Mesenchymal stem cell (in vitro differentiated cells and primary cell): ENCODE measurements around the gene CROCC.
A peak's percentile ranks its signal among the peaks of the same experiment; 100 is the strongest.
"Not testable (repeated sequence)": the region's sequence is repeated elsewhere in the genome, so short reads cannot be mapped to it uniquely, and the experiment has no call there.

ENCODE experiments used
- DNase-seq: peaks from one replicate; pipeline ENCODE4 v3.0.0-alpha.2; 2013
- H2AFZ ChIP-seq: one replicate; pipeline ENCODE4 v1.6.1; 2013; ENCODE audit warnings: low read depth, mild to moderate bottlenecking, control low read depth, inconsistent platforms, low read length, moderate library complexity
- H2AK5ac ChIP-seq: 2 replicates; pipeline ENCODE4 v1.6.1; 2013; ENCODE audit warnings: low read length, moderate library complexity, mild to moderate bottlenecking, inconsistent platforms; ENCODE audit not compliant: severe bottlenecking
- H2BK120ac ChIP-seq: one replicate; pipeline ENCODE4 v1.6.1; 2013; ENCODE audit warnings: low read depth, mild to moderate bottlenecking, inconsistent platforms, low read length, moderate library complexity
- H2BK12ac ChIP-seq, 2 experiments: one replicate each; pipeline ENCODE4 v1.6.1; 2013; ENCODE audit warnings: inconsistent platforms in 2 of 2, low read length in 2 of 2, mild to moderate bottlenecking in 2 of 2, moderate library complexity in 2 of 2, control low read depth in 1 of 2
- H2BK15ac ChIP-seq: one replicate; pipeline ENCODE4 v1.6.1; 2013; ENCODE audit warnings: mild to moderate bottlenecking, low read depth, inconsistent platforms; ENCODE audit not compliant: poor library complexity, severe bottlenecking
- H2BK5ac ChIP-seq: 2 replicates; pipeline ENCODE4 v1.6.1; 2013; ENCODE audit warnings: low read depth, mild to moderate bottlenecking, low read length, control low read depth, inconsistent platforms; ENCODE audit not compliant: poor library complexity, severe bottlenecking
- H3K14ac ChIP-seq, 2 experiments: one replicate each; pipeline ENCODE4 v1.6.1; 2013; ENCODE audit warnings: inconsistent platforms in 2 of 2, low read length in 2 of 2, control low read depth in 1 of 2, mild to moderate bottlenecking in 1 of 2, moderate library complexity in 1 of 2
- H3K18ac ChIP-seq, 2 experiments: one replicate each; pipeline ENCODE4 v1.6.1; 2013; ENCODE audit warnings: inconsistent platforms in 2 of 2, low read length in 2 of 2, control low read depth in 1 of 2, low read depth in 1 of 2, mild to moderate bottlenecking in 1 of 2
- H3K23ac ChIP-seq, 2 experiments: one replicate each; pipeline ENCODE4 v1.6.1; 2013; ENCODE audit warnings: inconsistent platforms in 2 of 2, low read length in 2 of 2, mild to moderate bottlenecking in 2 of 2, moderate library complexity in 2 of 2, control low read depth in 1 of 2
- H3K27ac ChIP-seq: 2 replicates; pipeline ENCODE4 v1.5.1; 2013; ENCODE audit warnings: mild to moderate bottlenecking, moderate library complexity, low read length, control low read depth, inconsistent platforms; ENCODE audit not compliant: poor library complexity, severe bottlenecking
- H3K27me3 ChIP-seq, 2 experiments: 2 replicates each; pipeline versions ENCODE4 v1.6.1 to v1.7.0; 2013; ENCODE audit warnings: low read length in 2 of 2, mild to moderate bottlenecking in 2 of 2, moderate library complexity in 2 of 2, control low read depth in 1 of 2, inconsistent platforms in 1 of 2; ENCODE audit not compliant: control insufficient read depth in 1 of 2, insufficient read depth in 1 of 2
- H3K36me3 ChIP-seq, 2 experiments: 2 replicates each; pipeline versions ENCODE4 v1.6.1 to v1.7.0; 2013; ENCODE audit warnings: low read length in 2 of 2, control low read depth in 1 of 2, inconsistent platforms in 1 of 2, low read depth in 1 of 2, mild to moderate bottlenecking in 1 of 2; ENCODE audit not compliant: insufficient read depth in 2 of 2, control insufficient read depth in 1 of 2
- H3K4ac ChIP-seq, 2 experiments: one replicate each; pipeline ENCODE4 v1.6.1; 2013; ENCODE audit warnings: inconsistent platforms in 2 of 2, low read length in 2 of 2, mild to moderate bottlenecking in 2 of 2, moderate library complexity in 2 of 2, control low read depth in 1 of 2, low read depth in 1 of 2
- H3K4me1 ChIP-seq: 2 replicates; pipeline ENCODE4 v1.6.1; 2013; ENCODE audit warnings: low read depth, low read length, control low read depth; ENCODE audit not compliant: control insufficient read depth, insufficient read depth
- H3K4me2 ChIP-seq: 2 replicates; pipeline ENCODE4 v1.6.1; 2013; ENCODE audit warnings: low read length, mild to moderate bottlenecking, inconsistent platforms; ENCODE audit not compliant: poor library complexity, severe bottlenecking
- H3K4me3 ChIP-seq, 2 experiments: 2 replicates each; pipeline versions ENCODE4 v1.5.1 to v1.7.0; 2013; ENCODE audit warnings: low read length in 2 of 2, mild to moderate bottlenecking in 2 of 2, control low read depth in 1 of 2, low read depth in 1 of 2; ENCODE audit not compliant: insufficient read depth in 1 of 2
- H3K79me1 ChIP-seq: replicated peaks from 2 replicates; pipeline ENCODE4 v1.6.1; 2013; ENCODE audit warnings: mild to moderate bottlenecking, control low read depth, low read length, inconsistent platforms; ENCODE audit not compliant: poor library complexity, severe bottlenecking
- H3K9ac ChIP-seq: 2 replicates; pipeline ENCODE4 v1.7.0; 2013; ENCODE audit warnings: mild to moderate bottlenecking, low read length, moderate library complexity
- H3K9me3 ChIP-seq: 2 replicates; pipeline ENCODE4 v1.7.0; 2013; ENCODE audit warnings: mild to moderate bottlenecking, low read length; ENCODE audit not compliant: control insufficient read depth
- H4K8ac ChIP-seq: one replicate; pipeline ENCODE4 v1.6.1; 2013; ENCODE audit warnings: inconsistent platforms, mild to moderate bottlenecking, low read length, moderate library complexity
- H4K91ac ChIP-seq: one replicate; pipeline ENCODE4 v1.6.1; 2013; ENCODE audit warnings: mild to moderate bottlenecking, low read length, inconsistent platforms
- WGBS: methylation state at CpG from one replicate; pipeline ENCODE4 v1.1.7; 2013; ENCODE audit warnings: mixed read lengths; 5-methylcytosine and 5-hydroxymethylcytosine counted together

CROCC gene

GRCh38 chr1:16895598-16896315 is 26.0 kb upstream of the CROCC start, which contains the start of gene RNU1-2:
Gene RNU1-2 (plus strand): TSS chr1:16895980.
- Histone ChIP-seq H3K4me2 (peak within 1 kb of the TSS; percentile 31), H2BK5ac (peak within 1 kb of the TSS; percentile 100), H3K4ac (peak within 1 kb of the TSS in 1 of 2 experiments; percentile 82), H3K18ac (peak within 1 kb of the TSS in 1 of 2 experiments; percentile 79), H4K91ac (peak within 1 kb of the TSS; percentile 67), H3K9ac (peak within 1 kb of the TSS; percentile 88), H4K8ac (peak within 1 kb of the TSS; percentile 70), H2BK120ac (peak within 1 kb of the TSS; percentile 19), H3K14ac (peak within 1 kb of the TSS in 1 of 2 experiments; percentile 89), H3K27ac (peak within 1 kb of the TSS; percentile 81), H3K4me3 (peak within 1 kb of the TSS in 1 of 2 experiments; percentile 60)
- H2BK12ac ChIP-seq, H2AK5ac ChIP-seq, H3K79me1 ChIP-seq, H2AFZ ChIP-seq, H3K9me3 ChIP-seq, H3K23ac ChIP-seq, H3K36me3 ChIP-seq, H3K4me1 ChIP-seq, H2BK15ac ChIP-seq, H3K27me3 ChIP-seq: not testable (repeated sequence)
- 0% methylated on average over 8 of the region's 39 CpGs for WGBS
- DNase-seq: peak; percentile 100

- H4K91ac ChIP-seq, H3K23ac ChIP-seq, H3K79me1 ChIP-seq, H3K4me1 ChIP-seq, H3K27me3 ChIP-seq, H2AFZ ChIP-seq, H2BK5ac ChIP-seq, H3K14ac ChIP-seq, H4K8ac ChIP-seq, H2AK5ac ChIP-seq, H3K9me3 ChIP-seq, H2BK12ac ChIP-seq, H3K36me3 ChIP-seq, H3K18ac ChIP-seq, H2BK15ac ChIP-seq: not testable (repeated sequence)
- WGBS: 10% methylated on average over 19 of the region's 24 CpGs
- peak overlapping the region; percentile 53 for H3K27ac ChIP-seq
- H2BK120ac ChIP-seq: peak overlapping the region; percentile 19
- H3K9ac ChIP-seq: peak overlapping the region; percentile 29
- DNase-seq: peak; percentile 100
- peak overlapping the region in 1 of 2 experiments; percentile 41 for H3K4ac ChIP-seq
- peak overlapping the region; percentile 31 for H3K4me2 ChIP-seq
- H3K4me3 ChIP-seq: peak overlapping the region in 1 of 2 experiments; percentile 60
These were observed 25.2 kb upstream of the CROCC start for GRCh38 chr1:16896316-16897055.

GRCh38 chr1:16897653-16898052 is 24.1 kb upstream of the CROCC start:
- H4K91ac ChIP-seq, H3K79me1 ChIP-seq, H3K14ac ChIP-seq, H3K4ac ChIP-seq, H3K27ac ChIP-seq, H4K8ac ChIP-seq, H3K18ac ChIP-seq, H3K9ac ChIP-seq, H3K4me2 ChIP-seq, H2AFZ ChIP-seq, H3K27me3 ChIP-seq, H2BK5ac ChIP-seq, H3K36me3 ChIP-seq, H2AK5ac ChIP-seq, H2BK15ac ChIP-seq, H3K4me3 ChIP-seq, H3K9me3 ChIP-seq, H2BK120ac ChIP-seq, H2BK12ac ChIP-seq, H3K23ac ChIP-seq, H3K4me1 ChIP-seq: not testable (repeated sequence)
- DNase-seq: peak; percentile 20
- WGBS: 67% methylated on average over 1 of the region's 1 CpG

- DNase-seq, H4K91ac ChIP-seq, H3K36me3 ChIP-seq, H3K9ac ChIP-seq, H3K27ac ChIP-seq, H3K9me3 ChIP-seq, H4K8ac ChIP-seq, H3K14ac ChIP-seq, H3K4ac ChIP-seq, H2AFZ ChIP-seq, H3K27me3 ChIP-seq, H3K23ac ChIP-seq, H2BK120ac ChIP-seq, H2BK15ac ChIP-seq, H2BK12ac ChIP-seq, H3K4me3 ChIP-seq, H3K4me1 ChIP-seq, H3K4me2 ChIP-seq, H3K79me1 ChIP-seq, H2BK5ac ChIP-seq, H2AK5ac ChIP-seq, H3K18ac ChIP-seq: not testable (repeated sequence)
These were observed 23.4 kb upstream of the CROCC start for GRCh38 chr1:16898298-16898697.
